Parathyroid adenoma (tissue), 2 donors: ENCODE results near the gene EGF.

Experiments
- H2AFZ ChIP-seq: fragments of 300-600 bp; sonication (generic); one replicate; pipeline ENCODE4 v1.7.0; 2017; ENCODE audit warnings: antibody characterized with exemption, mild to moderate bottlenecking
- H3K27ac ChIP-seq: fragments of 300-600 bp; sonication (generic); one replicate; pipeline ENCODE4 v1.7.0; 2017
- H3K27me3 ChIP-seq: fragments of 300-600 bp; sonication (generic); one replicate; pipeline ENCODE4 v1.7.0; 2017; ENCODE audit warnings: low read length; ENCODE audit not compliant: control insufficient read depth, insufficient read depth
- H3K36me3 ChIP-seq: fragments of 300-600 bp; sonication (generic); one replicate; pipeline ENCODE4 v1.7.0; 2017; ENCODE audit warnings: low read length; ENCODE audit not compliant: control insufficient read depth, insufficient read depth
- H3K4me1 ChIP-seq: fragments of 300-600 bp; sonication (generic); one replicate; pipeline ENCODE4 v1.7.0; 2017; ENCODE audit warnings: control low read depth
- H3K4me2 ChIP-seq: fragments of 300-600 bp; sonication (generic); one replicate; pipeline ENCODE4 v1.7.0; 2017; ENCODE audit warnings: low read length
- H3K4me3 ChIP-seq: fragments of 300-600 bp; sonication (generic); one replicate; pipeline ENCODE4 v1.7.0; 2017; ENCODE audit warnings: low read depth, low read length
- H3K79me2 ChIP-seq: fragments of 300-600 bp; sonication (generic); one replicate; pipeline ENCODE4 v1.7.0; 2017; ENCODE audit warnings: control low read depth
- H3K9ac ChIP-seq: fragments of 300-600 bp; sonication (generic); one replicate; pipeline ENCODE4 v1.7.0; 2017; ENCODE audit warnings: mild to moderate bottlenecking
- H3K9me3 ChIP-seq: fragments of 300-600 bp; sonication (generic); one replicate; pipeline ENCODE4 v1.7.0; 2017; ENCODE audit warnings: low read length; ENCODE audit not compliant: control insufficient read depth
- TF ChIP-seq, protein P1 (sequence below): fragments of 300-600 bp; sonication (generic); IDR thresholded peaks from one replicate; pipeline ENCODE4 v1.7.0; 2017; ENCODE audit warnings: antibody characterized with exemption, mild to moderate bottlenecking
- donor health status: primary hyperparathyroidism.

The EGF gene

DNA sequence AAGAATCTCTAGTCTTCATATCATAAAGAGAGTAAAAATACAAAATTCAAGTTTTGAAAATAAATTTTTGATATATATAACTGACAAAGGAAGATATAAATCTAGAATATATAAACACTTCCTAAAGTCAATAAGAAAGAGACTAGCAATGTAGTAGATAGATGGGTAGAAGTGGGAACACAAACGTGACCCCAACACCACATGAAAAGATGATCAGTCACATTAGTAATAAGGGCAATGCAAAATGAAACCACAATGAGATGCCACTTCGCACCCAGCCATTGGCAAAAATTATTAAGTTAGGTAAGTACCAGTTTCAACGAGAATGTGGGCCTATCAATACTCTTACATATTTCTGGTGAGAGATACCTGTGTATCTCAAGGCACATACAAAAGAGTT, 106.5 kb downstream of the EGF start:
- Histone ChIP-seq H3K36me3 (no peaks in the 10 kb centered on the region), H3K27me3 (no peaks in the 10 kb centered on the region), H3K79me2 (no peaks in the 10 kb centered on the region), H3K4me3 (no peak overlapping the region), H3K27ac (no peak overlapping the region), H3K9me3 (peaks cover 3% of the 10 kb centered on the region), H3K4me2 (no peak overlapping the region), H2AFZ (no peak overlapping the region), H3K9ac (no peak overlapping the region), H3K4me1 (no peaks in the 10 kb centered on the region)
- TF ChIP-seq, protein P1, sequence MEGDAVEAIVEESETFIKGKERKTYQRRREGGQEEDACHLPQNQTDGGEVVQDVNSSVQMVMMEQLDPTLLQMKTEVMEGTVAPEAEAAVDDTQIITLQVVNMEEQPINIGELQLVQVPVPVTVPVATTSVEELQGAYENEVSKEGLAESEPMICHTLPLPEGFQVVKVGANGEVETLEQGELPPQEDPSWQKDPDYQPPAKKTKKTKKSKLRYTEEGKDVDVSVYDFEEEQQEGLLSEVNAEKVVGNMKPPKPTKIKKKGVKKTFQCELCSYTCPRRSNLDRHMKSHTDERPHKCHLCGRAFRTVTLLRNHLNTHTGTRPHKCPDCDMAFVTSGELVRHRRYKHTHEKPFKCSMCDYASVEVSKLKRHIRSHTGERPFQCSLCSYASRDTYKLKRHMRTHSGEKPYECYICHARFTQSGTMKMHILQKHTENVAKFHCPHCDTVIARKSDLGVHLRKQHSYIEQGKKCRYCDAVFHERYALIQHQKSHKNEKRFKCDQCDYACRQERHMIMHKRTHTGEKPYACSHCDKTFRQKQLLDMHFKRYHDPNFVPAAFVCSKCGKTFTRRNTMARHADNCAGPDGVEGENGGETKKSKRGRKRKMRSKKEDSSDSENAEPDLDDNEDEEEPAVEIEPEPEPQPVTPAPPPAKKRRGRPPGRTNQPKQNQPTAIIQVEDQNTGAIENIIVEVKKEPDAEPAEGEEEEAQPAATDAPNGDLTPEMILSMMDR = no peak

DNA sequence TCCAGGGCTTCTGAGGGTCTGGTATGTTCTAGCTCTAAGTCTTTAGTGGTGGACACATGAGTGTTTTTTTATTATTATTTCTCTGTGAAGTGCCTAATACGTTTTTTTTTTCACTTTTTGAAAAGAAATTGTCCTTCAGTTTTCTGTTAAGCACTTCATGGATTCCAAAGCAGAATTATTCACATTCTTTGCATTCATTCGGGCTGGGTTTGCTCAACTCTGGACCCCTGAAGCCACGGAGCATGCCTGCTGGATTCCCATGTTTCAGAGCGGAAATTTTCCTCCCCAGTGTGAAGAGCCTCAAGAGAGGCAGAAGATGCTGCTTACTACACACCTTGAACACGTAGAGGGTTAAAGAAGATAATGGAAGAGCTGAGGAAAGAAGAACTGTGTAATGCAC, 107.5 kb downstream of the EGF start:
- no peak overlapping the region for H3K4me2 ChIP-seq
- peaks cover 3% of the 10 kb centered on the region for H3K9me3 ChIP-seq
- H3K79me2 ChIP-seq = no peaks in the 10 kb centered on the region
- no peaks in the 10 kb centered on the region for H3K4me1 ChIP-seq
- TF ChIP-seq, protein P1 = no peak
- no peak overlapping the region for H3K9ac ChIP-seq
- H3K36me3 ChIP-seq = no peaks in the 10 kb centered on the region
- H3K27me3 ChIP-seq = no peaks in the 10 kb centered on the region
- H3K27ac ChIP-seq = no peak overlapping the region
- no peak overlapping the region for H3K4me3 ChIP-seq
- H2AFZ ChIP-seq = no peak overlapping the region

DNA sequence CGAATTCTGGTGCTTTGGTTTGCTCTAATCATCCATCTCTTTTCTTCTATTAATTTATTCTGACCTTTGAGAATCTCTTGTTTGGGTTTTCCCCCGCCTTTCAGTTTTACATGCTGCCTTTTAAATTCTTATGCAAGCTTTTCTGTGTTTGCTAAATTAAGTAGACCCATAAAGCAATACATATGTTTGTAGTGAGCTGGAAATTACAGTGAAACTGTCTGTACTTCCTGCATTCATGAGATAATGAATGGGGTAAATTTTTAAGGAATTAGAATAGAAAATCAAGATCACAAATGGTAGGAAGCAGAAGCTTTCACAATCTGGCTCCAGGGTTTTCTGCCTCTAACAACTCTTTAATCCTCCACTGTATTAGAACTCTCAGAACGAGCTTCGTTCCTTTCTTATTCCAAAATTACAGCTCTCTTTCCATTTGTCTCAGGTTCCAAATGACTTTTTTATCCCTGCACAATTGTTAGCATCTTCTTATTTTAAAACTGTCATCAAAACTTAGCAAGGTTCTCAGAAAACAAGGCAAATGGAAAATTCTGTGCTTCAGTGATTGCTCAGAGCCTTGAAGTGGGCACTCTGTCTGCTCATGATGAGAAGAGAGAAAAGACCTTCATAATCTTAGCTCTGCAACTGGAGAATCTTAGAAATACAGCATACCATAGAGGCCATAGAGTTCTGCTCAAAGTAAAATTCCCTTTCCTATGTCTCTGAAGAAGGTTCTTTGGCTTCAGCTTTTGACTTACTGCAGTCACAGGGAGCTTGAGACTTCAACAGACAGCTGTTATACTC, 108.2 kb downstream of the EGF start:
- H3K4me2 ChIP-seq = no peak overlapping the region
- H3K27me3 ChIP-seq = no peaks in the 10 kb centered on the region
- no peak overlapping the region for H3K9ac ChIP-seq
- no peaks in the 10 kb centered on the region for H3K4me1 ChIP-seq
- H3K79me2 ChIP-seq = no peaks in the 10 kb centered on the region
- peaks cover 3% of the 10 kb centered on the region for H3K9me3 ChIP-seq
- TF ChIP-seq, protein P1 = no peak
- H3K4me3 ChIP-seq = no peak overlapping the region
- no peaks in the 10 kb centered on the region for H3K36me3 ChIP-seq
- no peak overlapping the region for H2AFZ ChIP-seq
- H3K27ac ChIP-seq = no peak overlapping the region

DNA sequence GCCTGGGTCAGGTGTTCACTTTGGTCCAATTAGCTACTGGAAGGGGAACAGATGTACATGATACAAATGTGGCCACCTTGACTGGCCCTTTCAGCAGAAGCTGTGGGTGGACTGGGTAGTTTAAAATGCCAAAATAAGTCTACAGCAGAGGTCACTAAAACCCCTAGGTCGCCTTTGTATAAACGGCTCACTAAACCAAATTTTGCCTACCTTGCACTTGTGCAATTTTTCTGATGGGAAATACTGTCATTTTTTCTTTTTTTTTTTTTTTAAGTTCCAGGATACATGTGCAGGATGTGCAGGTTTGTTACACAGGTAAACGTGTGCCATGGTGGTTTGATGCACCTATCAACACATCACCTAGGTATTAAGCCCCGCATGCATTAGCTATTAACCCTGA, 109.8 kb downstream of the EGF start:
- Histone ChIP-seq H3K27me3 (no peaks in the 10 kb centered on the region), H3K4me3 (no peak overlapping the region), H3K4me1 (no peaks in the 10 kb centered on the region), H3K27ac (no peak overlapping the region), H3K9ac (no peak overlapping the region), H3K36me3 (no peaks in the 10 kb centered on the region), H3K79me2 (no peaks in the 10 kb centered on the region), H3K9me3 (no peaks in the 10 kb centered on the region), H2AFZ (no peak overlapping the region), H3K4me2 (no peak overlapping the region)
- TF ChIP-seq, protein P1 = no peak

DNA sequence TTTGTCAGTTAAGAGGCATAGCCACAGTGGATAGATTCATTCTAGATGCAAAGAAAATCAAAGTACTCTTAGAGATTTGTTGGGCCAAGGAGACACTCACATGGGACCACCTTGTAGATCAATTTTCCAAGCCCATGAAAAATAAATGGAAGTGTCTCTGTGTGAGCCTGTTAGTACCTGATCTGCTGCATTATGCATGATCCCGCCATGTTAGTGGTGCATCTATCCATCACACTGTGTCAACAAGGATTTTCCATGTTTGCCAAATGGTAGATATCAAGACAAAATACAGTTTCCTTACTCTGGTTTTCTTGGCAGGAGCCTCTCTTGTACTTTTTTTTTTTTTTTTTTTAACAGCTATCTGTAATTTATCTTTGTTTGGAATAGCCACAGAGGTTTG, 112.4 kb downstream of the EGF start:
- H3K4me2 ChIP-seq = no peak overlapping the region
- H3K9me3 ChIP-seq = no peaks in the 10 kb centered on the region
- H2AFZ ChIP-seq = no peak overlapping the region
- no peaks in the 10 kb centered on the region for H3K79me2 ChIP-seq
- H3K36me3 ChIP-seq = no peaks in the 10 kb centered on the region
- no peaks in the 10 kb centered on the region for H3K4me1 ChIP-seq
- TF ChIP-seq, protein P1 = no peak
- no peak overlapping the region for H3K4me3 ChIP-seq
- no peaks in the 10 kb centered on the region for H3K27me3 ChIP-seq
- H3K27ac ChIP-seq = no peak overlapping the region
- no peak overlapping the region for H3K9ac ChIP-seq
